ENCODE data around the gene EMILIN3. TPM values are rescaled to one million over a fixed set of nuclear protein-coding genes. Genes with fewer than 3 reads are reported as not detected.
A peak's percentile ranks its signal among the peaks of the same experiment; 100 is the strongest.

EMILIN3 gene
- total and polyA plus RNA-seq, 2 donors (not counting 3 experiments of a cell fraction or from before 2014, with no cell fraction given), result 0.15 TPM; not detected in 1

GRCh38 chr20:41352106-41352505 is 14.5 kb downstream of the EMILIN3 start:
- peak in 1 of 2 donors; percentile 17 for TF ChIP-seq CTCF (IDR thresholded peaks at IDR 0.05; ENCODE audit: extremely low read depth in 1 of 2, insufficient read depth in 1 of 2, low read depth in 1 of 2, low read length in 2 of 2)
- no peak for TF ChIP-seq POLR2AphosphoS5 (IDR thresholded peaks at IDR 0.05; ENCODE audit: insufficient read depth, low read depth, low read length)
- H3K36me3 ChIP-seq (ENCODE audit: control insufficient read depth in 2 of 2, extremely low read depth in 1 of 2, insufficient read depth in 2 of 2, low read length in 2 of 2), result no peaks in the 10 kb centered on the region
- no peak overlapping the region for H3K4me2 ChIP-seq (ENCODE audit: insufficient read depth, low read length)
- ChIA-PET CTCF (interaction anchor here (1.4 to 2.2 kb wide), 3 partner anchors 119 to 217 kb away, joined by 4 to 5 read pairs (median 5); no protein-coding TSS in a partner anchor), POLR2A (no interaction called here)
- no peak overlapping the region for H3K9ac ChIP-seq (replicated peaks; ENCODE audit: extremely low read depth, insufficient read depth, low read length)
- no peak overlapping the region for H2AFZ ChIP-seq (ENCODE audit: low read depth, low read length)
- dilution Hi-C loops (cut with MboI; ENCODE audit: extremely low pct_ligation_motif_present, low sequenced_read_pairs), result no loop called here
- intact Hi-C loops (cut with micrococcal nuclease), result no loop called here
- FAIRE-seq, result no peak
- H3K4me1 ChIP-seq (ENCODE audit: control insufficient read depth, extremely low read depth, insufficient read depth, low read length), result no peaks in the 10 kb centered on the region
- no peaks in the 10 kb centered on the region for H4K20me1 ChIP-seq (replicated peaks; ENCODE audit: control insufficient read depth, extremely low read depth, insufficient read depth, low read length)
- no peaks in the 10 kb centered on the region for H3K9me1 ChIP-seq (replicated peaks; ENCODE audit: control insufficient read depth, extremely low read depth, insufficient read depth, low read length)
- no peak overlapping the region for H3K4me3 ChIP-seq (replicated peaks in 1 of 3; ENCODE audit: insufficient read depth in 1 of 3, low read depth in 1 of 3, low read length in 3 of 3)
- no peaks in the 10 kb centered on the region for H3K79me2 ChIP-seq (ENCODE audit: control insufficient read depth, insufficient read depth, low read length)
- no peaks in the 10 kb centered on the region for H3K27me3 ChIP-seq (ENCODE audit: control insufficient read depth in 2 of 2, insufficient read depth in 2 of 2, low read length in 2 of 2)
- no TSS peak for BruUV-seq (replicated peaks)
- no peak for DNase-seq (ENCODE audit: low read depth, low spot score)
- H3K9me3 ChIP-seq (replicated peaks; ENCODE audit: control insufficient read depth, insufficient read depth, low read length), result no peaks in the 10 kb centered on the region
- no peak overlapping the region for H3K27ac ChIP-seq (ENCODE audit: insufficient read depth, low read depth, low read length)

GRCh38 chr20:41350408-41350962 is 16.1 kb downstream of the EMILIN3 start:
- intact Hi-C loops (cut with micrococcal nuclease) (no loop called here), dilution Hi-C loops (cut with MboI; ENCODE audit: extremely low pct_ligation_motif_present, low sequenced_read_pairs) (no loop called here)
- Histone ChIP-seq H3K4me3 (replicated peaks in 1 of 3; ENCODE audit: insufficient read depth in 1 of 3, low read depth in 1 of 3, low read length in 3 of 3) (no peak overlapping the region), H3K9me1 (replicated peaks; ENCODE audit: control insufficient read depth, extremely low read depth, insufficient read depth, low read length) (no peaks in the 10 kb centered on the region), H2AFZ (ENCODE audit: low read depth, low read length) (no peak overlapping the region), H3K27me3 (ENCODE audit: control insufficient read depth in 2 of 2, insufficient read depth in 2 of 2, low read length in 2 of 2) (no peaks in the 10 kb centered on the region), H3K4me1 (ENCODE audit: control insufficient read depth, extremely low read depth, insufficient read depth, low read length) (no peaks in the 10 kb centered on the region), H3K4me2 (ENCODE audit: insufficient read depth, low read length) (no peak overlapping the region), H3K36me3 (ENCODE audit: control insufficient read depth in 2 of 2, extremely low read depth in 1 of 2, insufficient read depth in 2 of 2, low read length in 2 of 2) (no peaks in the 10 kb centered on the region), H3K79me2 (ENCODE audit: control insufficient read depth, insufficient read depth, low read length) (no peaks in the 10 kb centered on the region), H4K20me1 (replicated peaks; ENCODE audit: control insufficient read depth, extremely low read depth, insufficient read depth, low read length) (no peaks in the 10 kb centered on the region), H3K27ac (ENCODE audit: insufficient read depth, low read depth, low read length) (no peak overlapping the region), H3K9me3 (replicated peaks; ENCODE audit: control insufficient read depth, insufficient read depth, low read length) (no peaks in the 10 kb centered on the region), H3K9ac (replicated peaks; ENCODE audit: extremely low read depth, insufficient read depth, low read length) (no peak overlapping the region)
- TF ChIP-seq POLR2A (IDR thresholded peaks at IDR 0.05; ENCODE audit: low read depth, low read length) (no peak), EZH2 (IDR thresholded peaks at IDR 0.05; ENCODE audit: borderline replicate concordance, low read depth, low read length, severe bottlenecking) (no peak), GATA2 (IDR thresholded peaks at IDR 0.05; ENCODE audit: insufficient read depth, insufficient read length, low read depth, low read length) (no peak), FOS (IDR thresholded peaks at IDR 0.05; ENCODE audit: borderline replicate concordance, insufficient read depth, low read length) (no peak), JUN (IDR thresholded peaks at IDR 0.05; ENCODE audit: borderline replicate concordance, insufficient read depth, insufficient read length, low read depth) (no peak), POLR2AphosphoS5 (IDR thresholded peaks at IDR 0.05; ENCODE audit: insufficient read depth, low read depth, low read length) (no peak), MYC (IDR thresholded peaks at IDR 0.05; ENCODE audit: low read depth, low read length) (no peak), CTCF (IDR thresholded peaks at IDR 0.05; ENCODE audit: extremely low read depth in 1 of 2, insufficient read depth in 1 of 2, low read depth in 1 of 2, low read length in 2 of 2) (no peak), MAX (IDR thresholded peaks at IDR 0.05; ENCODE audit: insufficient read depth, insufficient read length) (no peak)
- no peak for FAIRE-seq
- CTCF ChIA-PET, result interaction anchor here (0.8 to 3.4 kb wide), 4 partner anchors 11 to 216 kb away, joined by 3 to 19 read pairs (median 4); partner anchors contain the start of gene LPIN3
- POLR2A ChIA-PET, result no interaction called here
- no peak for DNase-seq (ENCODE audit: low read depth, low spot score)
- no TSS peak for BruUV-seq (replicated peaks)
